Activated CD4-positive, CD25-positive, alpha-beta regulatory T cell treated with anti-CD3 and anti-CD28 coated beads, Interleukin-2, amount 50 U/mL, for 16 hours (primary cell): Measurements from ENCODE around the gene RBM20.

ENCODE experiments used
- DNase-seq: peaks from one replicate; pipeline ENCODE4 v3.0.0-alpha.2; 2020; ENCODE audit warnings: low read depth, low spot score

The RBM20 gene

DNA sequence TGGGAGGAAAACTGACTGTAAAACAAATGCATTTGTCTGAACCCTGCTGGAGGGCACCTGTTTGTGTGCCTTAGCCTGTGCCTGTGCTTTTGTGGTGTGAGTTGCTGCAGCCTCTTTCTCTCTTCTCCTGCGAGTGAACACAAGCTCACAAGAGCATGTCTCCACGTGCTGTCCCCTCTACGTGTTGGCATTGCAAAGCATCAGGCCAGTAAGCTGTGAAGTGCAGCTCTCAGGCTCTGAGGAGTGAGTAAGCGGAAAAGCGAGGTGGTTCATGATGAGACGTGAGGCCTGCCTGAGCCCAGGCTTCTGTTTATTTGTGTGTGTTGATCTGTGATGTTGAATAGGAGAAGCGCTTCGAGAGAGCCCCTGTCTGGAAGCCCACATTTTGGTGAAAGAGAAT is 142.0 kb downstream of the RBM20 start:
- DNase-seq = no peak

DNA sequence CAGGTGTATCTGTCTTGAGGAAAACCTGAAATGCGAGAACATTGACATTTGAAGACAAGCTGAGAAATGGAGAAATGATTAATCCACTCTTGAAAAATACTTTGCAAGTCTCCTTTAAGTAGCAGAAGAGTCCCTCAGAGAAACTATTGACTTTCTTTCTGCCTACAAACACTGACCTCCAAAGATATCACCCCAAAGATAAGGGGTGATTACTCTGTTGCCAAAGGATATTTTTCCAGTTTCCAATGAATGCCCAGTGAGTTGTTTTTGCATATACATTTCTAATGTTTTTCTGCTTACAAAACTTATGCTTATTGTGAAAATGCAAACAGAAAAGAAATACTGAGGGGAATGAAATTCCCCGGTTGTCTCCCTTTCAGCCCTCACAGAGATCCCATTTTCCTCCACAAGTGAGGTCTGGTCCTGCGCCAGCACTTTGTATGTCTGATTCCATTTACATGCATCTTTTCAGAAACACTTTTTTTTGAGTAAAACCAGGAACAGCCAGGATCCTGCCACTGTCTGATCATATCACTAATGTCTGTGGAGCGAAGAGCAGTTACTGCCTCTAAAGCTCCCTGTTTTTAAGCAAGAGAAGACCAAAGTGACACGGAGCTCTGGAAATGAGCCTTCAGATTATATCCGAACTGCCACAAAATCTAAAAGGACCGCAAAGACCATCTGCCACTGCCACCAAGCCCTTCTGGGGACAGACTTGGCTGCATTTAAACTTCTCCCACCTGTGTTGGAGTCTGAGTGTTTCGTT is 144.7 kb downstream of the RBM20 start:
- DNase-seq = no peak

DNA sequence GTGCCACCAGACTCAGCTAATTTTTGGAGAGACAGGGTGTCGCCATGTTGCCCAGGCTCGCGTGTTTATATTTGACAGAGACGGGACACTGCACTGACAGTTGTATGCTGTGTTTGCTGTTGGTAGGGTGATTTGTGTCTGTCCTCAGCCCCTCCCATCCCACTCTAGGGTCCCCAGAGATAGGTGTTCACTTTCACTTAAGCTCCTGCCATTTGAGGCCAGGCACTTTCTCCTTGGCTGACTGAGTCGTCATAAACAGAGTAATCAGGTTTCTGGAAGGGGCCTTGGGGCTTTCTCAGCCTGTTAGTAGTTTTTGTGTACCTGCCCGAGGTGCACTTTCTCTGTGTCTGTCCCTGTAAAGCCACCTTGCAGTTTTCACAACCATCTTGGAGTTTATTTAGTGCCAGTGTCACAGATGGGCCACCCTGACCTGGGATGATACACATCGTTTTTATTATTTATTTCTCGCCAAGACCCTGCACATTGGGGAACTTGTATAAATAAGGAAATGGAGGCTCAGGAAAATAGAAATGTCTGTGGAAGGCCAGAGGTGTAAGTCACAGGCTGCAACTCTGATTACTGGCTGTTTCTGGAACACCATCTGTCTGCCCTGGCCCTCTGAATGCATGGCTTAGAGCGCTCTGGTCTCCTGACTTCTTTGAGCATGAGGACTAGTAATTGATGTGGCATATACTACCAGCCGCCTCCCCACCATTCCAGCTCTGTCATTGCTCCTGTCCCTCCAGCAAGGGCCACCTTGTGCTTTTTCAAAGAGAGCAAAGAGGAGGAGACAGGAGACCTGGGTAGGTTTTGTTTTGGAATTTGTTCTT is 145.7 kb downstream of the RBM20 start:
- DNase-seq = no peak

DNA sequence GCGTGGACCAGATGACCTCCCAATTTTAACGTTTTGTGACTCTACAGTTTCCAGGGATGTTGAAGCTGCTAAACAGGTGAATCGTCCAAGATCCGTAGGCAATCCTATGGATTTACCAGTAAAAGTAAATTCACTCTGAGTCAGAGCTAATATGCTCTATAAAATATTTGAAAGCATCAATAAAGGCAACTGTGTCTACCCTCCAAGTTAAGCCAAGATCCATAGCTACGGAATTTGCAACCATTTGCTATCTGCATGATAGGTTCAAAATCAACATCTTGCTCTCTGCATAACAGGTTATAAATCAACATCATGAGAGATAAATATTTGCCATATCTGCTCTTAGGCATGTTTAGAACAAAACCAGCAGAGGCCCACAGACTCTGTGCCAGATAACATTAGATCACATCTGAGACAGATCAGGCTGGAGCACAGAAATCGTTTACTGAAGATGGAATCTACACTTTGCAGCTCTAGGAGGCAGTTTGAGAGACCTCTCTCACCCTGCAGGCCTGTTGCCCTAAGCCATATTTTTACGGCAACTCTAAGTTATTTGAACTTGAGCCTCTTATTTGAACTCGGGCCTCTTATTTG is 146.9 kb downstream of the RBM20 start:
- DNase-seq = no peak

DNA sequence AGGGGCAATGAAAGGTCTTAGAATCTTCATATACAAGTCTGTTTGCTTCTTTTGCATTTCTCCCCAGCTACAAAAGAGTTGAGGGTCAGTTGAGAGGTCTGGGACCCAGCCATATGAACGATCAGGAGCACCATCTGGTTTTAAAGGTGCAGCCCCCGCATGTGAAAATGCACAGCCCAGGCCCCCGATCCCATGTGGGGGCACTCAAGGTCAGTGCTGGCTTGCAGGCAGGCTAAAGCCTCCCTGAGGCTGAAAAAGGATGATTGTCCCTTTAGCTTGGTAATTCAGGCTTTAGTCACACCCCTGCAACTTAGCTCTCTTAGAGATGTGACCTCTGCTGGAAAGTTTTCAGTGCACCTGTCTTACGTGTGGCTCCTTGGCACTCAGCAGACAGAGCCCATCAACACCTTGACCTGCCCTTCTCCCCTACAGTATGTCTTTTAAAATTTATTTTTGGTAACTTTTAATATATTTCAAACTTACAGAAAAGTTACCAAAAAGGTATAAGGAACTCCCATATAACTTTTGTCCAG is 147.5 kb downstream of the RBM20 start:
- no peak for DNase-seq

DNA sequence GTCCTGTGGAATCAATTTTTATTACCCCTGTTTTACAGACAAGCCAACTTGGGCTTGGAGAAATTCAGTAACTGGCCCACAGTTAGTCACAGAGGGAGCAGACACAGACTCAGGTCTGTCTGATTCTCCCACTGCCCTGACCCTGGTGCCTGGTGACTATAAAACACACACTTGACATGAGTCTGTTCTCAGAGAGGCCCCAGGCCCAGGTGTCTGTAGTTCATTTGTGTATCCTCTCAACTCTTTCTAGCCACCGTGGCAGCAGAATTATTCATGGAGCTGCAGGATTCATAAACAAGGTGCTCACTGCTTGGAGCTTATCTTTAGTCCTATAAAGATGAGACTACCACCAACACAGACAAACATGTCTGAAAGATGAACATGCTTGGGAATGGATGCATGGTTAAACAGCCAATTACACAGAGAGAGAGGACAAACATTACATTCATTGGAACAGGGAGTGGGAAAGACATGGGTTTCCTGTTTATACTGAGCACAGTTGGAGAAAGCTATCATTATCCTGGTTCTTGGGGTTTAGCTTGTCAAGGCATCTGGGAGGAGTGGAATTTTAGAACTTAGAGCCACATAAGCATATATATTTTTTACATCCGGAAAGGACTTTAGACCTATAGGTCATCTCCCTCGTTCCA is 148.5 kb downstream of the RBM20 start:
- DNase-seq = no peak

DNA sequence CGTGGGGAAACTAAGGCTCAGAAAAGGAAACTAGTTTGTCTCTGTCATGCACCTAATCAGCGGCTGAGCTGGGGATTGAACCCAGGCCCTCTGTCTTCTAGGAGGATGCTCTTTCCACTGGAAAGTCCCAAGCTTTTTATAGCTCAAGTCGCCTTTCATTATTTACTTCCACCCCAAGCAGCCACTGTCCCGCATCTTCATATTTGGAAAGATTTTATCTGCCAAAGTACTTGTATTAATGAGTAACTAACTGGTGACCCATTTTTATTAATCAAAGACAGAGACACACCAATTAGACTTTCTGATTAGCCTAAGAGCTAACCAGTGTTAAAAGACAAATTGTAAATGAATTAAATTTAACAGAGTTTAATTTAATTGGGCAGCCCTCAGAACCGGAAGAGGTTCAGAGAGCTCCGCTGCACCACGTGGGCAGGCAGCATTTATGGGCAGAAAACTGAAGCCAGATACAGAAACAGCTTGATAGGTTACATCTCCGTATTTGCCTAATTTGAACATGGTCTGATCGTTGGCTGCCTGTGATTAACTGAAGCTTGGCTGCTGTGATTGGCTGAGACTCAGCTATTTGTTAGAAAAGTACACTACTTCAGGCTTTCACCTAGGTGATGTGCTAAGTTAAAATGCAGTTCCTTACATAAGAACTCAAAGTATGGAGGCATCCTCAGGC is 149.1 kb downstream of the RBM20 start:
- DNase-seq = no peak

DNA sequence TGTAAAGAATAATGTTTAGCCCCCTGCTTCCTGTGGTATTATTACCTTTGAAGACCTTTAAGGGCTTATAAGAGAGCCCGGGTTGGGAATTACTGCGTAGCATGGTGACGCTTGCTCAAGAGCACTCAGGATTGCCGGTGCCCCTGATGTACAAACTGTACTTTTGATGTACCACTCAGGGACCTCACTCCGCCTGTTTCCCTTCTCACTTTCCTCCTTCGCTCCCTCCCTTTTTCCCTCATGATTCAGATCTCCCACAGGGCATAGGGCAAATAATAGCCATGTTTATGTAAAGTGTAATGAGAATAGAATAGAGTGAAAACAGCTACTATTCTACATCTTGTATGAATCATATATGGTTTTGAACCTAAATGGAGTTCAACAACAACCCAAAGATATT is 149.8 kb downstream of the RBM20 start:
- DNase-seq = no peak

DNA sequence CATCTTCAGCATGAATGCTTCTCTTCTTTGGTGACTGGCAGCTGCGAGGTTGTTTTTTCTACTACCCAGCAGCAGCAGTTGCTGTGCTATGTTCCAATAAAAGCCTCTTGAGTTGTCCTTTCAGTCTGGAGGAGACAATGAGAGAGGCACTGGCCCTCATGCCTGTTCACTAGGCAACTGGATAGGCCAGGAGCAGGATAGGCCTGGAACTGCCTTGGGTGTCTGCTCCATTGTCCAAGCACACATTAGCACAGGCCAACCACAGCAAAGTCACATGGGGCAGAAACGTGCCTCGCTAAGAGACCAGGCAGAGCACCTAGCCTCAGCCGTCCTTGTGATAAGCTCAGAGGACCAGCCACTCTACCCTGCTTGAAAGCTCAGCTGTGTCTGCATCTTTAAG is 150.7 kb downstream of the RBM20 start:
- DNase-seq = no peak

DNA sequence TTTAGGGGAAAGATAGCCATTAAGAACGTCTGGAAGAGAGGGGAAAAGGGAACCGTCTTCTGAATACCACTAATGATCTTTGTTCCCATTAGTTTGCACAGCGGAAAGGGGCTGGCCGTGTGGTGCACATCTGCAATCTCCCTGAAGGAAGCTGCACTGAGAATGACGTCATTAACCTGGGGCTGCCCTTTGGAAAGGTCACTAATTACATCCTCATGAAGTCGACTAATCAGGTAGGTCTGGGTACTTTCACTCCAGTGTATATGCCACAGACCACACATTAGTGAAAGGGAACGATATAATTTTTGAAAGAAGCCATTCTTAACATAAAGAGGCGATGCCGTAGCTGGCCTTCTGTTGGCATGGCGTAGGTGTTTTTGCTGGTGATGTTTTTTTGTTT is 153.3 kb downstream of the RBM20 start:
- no peak for DNase-seq

DNA sequence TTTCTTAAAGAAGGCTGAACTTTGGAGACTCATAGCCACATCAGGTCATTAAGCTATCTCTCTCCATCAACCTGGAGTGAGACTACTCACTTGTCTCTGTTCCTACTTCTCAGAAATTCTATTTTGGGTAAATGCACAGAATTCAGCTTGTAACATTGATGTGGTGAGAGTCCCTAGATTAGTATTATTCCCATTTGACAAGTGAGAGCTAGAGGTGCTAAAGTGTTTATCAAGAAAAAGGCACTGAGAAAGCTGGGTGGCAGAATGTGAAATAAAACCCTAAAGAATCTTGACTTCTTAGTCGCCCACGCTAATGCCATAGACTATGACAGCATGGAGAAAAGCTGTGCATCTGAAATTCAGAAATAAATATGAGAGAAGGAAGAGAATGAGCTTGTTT is 154.2 kb downstream of the RBM20 start:
- DNase-seq = no peak

DNA sequence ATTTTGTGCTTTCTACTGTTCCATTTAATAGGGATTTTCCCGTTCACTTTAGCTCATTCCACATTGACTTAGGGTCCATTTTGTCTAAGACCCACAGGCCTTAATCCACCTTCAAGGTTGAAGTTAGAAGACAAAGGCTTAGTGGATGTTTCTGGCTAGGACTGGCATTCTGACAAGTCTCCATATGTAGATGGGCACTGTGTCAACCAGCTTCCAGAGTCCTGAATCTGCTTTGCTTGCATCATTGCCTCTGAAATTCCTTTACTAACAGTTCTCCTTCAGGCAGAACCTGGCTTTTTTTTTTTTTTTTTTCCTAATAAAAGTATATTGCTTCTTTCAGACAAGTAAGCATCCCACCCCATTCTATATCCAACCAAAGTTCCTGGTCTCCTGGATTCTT is 158.0 kb downstream of the RBM20 start:
- DNase-seq = no peak

DNA sequence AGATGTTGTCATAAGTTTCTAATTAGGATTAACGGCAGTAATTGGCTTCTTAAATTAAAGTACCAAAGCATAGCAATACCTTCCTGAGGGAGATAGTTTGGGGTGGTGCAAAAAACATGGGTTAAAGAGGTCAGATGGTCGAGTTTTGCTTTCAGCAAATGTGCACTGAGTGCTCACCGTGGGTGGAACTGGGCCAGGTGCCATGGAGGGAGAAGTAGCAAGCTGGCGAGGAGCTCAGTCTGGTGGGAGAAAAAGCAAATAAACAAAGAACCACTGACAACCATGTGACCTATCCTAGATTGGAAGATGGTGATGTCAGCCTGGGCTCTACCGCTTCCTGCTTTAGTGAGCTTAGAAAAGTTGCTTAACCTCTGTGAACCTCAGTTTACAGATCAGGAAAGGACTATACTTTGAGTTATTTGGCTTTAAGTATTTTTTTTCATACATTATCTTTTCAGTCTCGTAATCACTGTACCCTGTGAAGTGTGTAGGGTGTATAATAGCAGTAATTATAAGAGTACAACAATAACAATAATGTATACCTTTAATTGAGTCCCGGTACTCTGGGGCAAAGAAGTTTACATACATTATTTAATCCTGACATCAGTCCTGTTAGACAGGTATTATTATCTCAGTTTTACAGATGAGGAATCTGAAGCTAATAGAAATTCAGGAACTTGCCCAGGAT is 158.6 kb downstream of the RBM20 start:
- DNase-seq = no peak

DNA sequence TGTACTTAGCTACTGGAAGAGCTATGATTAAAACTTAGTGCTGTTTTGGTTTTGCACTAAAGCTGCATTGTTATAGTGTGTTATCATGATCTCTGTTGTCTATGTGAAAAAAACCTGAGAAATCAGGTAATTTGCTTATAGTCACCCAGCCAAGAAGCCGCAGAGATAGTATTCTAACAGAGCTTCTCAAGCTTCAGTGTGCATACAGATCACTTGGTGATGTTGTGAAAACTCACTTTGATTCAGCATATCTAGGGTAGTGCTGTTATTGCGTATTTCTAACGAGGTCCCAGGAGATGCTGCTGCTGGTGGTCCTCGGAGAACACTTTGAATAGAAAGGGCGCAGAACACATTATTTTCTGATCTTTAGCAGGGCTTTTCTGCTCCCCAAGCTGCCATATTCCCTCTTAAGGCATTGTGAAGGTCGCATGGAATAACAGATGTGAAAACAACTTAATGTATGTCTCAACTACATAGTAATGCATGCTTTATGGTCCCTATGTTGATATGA is 159.2 kb downstream of the RBM20 start:
- DNase-seq = no peak

DNA sequence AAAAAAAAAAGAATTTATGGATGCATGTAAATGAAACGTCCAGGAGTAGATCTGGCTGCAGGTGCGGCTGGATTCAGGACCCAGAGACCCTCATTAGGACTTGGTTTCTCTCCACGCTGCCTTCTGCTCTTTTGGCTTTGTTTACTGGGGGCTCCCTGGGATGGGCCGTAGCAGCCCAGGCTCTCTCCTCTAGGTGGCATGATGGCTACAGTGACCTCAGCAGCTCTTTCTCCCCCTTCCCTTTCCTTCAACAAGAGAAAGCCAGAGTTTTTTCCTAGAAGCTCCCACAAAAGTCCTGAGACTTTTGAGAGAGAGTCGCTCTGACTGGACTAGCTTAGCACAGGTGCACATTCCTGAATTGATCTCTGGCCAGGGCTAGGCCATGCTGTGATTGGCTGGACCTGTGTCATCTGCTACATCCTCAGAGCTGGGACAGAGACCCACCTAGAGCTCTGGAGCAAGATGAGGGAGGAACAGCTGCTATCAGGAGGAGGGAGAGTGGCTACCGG is 159.7 kb downstream of the RBM20 start:
- no peak for DNase-seq

DNA sequence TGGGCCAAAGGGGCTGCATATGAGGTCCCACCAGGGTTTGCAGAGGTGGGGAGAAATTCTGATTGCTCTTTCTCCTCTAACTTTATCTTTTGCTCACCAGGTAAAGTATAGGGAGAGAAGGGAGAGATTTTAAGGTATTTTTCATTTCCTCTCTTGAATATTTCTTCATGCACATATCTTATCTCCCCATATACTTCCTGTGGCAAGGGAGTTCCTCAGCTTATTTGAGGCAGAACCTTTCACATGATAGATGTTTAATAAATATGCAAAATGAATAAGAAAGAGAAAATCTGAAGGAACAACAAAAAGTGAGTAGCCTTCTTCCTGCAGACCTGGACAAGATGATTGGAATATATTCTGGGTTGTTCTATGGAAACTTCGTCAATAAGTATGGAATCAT is 160.2 kb downstream of the RBM20 start:
- no peak for DNase-seq

DNA sequence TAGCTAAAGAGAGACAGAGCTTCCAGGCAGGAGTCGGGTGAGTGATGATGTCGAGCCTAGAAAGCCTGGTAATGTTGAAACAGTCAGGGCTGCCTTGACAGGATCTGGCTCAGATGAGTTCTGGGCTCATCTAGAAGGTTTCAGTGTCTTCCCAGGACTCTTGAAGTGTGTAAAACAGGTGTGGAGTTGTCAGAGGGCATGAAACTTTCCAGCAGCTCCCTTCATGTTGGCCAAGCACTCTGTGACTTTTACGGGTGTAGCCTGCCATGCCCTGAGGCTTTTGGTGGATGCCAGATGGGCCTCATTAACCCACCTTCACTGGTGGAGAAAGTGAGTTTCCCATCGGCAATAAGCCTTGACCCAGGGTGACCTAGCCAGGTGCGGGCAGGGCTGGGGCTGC is 161.2 kb downstream of the RBM20 start:
- no peak for DNase-seq

DNA sequence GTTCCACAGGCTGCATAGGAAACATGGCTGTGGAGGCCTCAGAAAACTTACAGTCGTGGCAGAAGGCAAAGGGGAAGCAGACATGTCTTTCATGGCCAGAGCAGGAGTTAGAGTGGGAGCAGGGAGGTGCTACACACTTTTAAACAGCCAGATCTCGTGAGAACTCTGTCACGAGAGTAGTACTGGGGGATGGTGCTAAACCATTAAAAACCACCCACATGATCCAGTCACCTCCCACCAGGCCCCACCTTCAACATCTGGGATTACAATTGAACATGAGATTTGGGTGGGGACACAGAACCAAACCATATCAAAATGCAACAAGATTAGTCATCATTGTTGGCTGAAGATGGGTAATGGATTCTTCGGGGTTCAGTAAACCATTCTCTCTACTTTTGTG is 162.2 kb downstream of the RBM20 start:
- DNase-seq = no peak

DNA sequence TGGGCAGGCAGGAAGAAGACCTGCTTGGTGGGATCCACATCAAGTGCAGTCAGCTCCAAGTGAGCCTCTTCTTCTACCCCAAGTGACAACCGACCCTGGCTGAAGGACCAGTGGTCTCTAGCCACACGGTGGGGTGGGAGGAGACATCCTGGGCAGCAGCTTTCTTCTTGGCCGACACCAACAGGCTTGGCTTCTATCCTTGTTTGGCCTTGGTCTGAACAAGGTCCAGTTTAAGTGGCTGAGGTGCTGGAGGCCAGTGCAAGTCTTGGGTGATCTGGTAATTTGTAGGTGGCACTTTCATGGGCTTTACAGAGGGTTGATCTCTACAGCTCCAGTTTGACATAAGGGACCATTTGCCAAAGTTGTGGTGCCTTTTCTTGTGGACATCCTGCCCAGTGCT is 164.0 kb downstream of the RBM20 start:
- no peak for DNase-seq

DNA sequence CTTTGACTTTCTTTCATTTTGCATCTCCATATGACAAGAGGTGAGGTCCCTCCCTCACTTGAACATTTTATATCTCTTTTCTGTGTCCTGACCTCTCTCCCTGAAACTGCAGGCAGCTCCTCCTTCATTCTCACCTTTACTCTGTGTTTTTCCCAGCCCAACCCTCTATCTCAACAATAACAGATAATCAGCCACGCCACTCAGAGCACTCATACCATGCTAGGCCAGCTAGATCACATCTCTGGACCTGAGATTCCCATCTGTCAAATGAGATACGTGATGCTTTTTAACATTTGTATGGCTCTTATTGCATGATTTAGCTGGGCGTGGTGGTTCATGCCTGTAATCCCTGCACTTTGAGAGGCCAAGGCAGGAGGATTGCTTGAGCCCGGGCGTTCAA is 164.5 kb downstream of the RBM20 start:
- DNase-seq = no peak
